Epithelial cell of proximal tubule (primary cell): ENCODE data around the gene USP7. TPM values are rescaled to one million over a fixed set of nuclear protein-coding genes. Genes with fewer than 3 reads are reported as not detected.

Source experiments
- DNase-seq: peaks from one replicate; pipeline ENCODE4 v3.0.0-alpha.2; 2011; ENCODE audit warnings: low read depth
- H3K4me3 ChIP-seq: 2 replicates; pipeline ENCODE4 v1.5.1; 2011; ENCODE audit warnings: low read depth, mild to moderate bottlenecking, low read length
- CTCF ChIP-seq: conservative IDR thresholded peaks from 2 replicates; pipeline ENCODE4 v1.5.1; 2012; ENCODE audit warnings: low read depth, mild to moderate bottlenecking, low read length
- total RNA-seq: library from RNA; depleted of rRNA; stranded (reverse); fragments of >200 nt; gene quantifications from 2 replicates; pipeline ENCODE4 v1.2.3, GENCODE V29; 2015

Gene USP7
- total RNA-seq, 1 donor from 2014 or later = 91.4 TPM

DNA sequence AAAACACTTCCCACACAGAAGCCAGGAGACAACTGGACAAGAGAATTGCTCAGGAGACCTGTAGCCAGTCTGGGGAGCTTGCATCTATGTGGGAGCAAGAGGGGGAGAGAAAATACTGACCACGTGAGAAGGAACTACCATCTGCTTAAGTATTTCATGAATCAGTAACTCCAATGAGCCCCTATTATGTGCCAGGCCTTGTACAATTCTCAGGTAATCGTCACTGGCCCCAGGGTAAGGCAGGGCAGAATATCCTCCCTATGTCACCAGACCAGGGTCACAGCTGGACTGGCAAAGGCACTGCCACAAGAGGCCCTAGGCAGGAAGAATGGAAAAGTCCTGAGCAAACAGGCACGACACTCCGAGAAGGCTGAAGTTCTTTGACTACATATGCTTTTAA is 25.9 kb downstream of the USP7 start:
- no peak for TF ChIP-seq CTCF
- no peak for DNase-seq
- H3K4me3 ChIP-seq = no peak overlapping the region

- TF ChIP-seq CTCF = peak; percentile 82
- H3K4me3 ChIP-seq = no peak overlapping the region
- DNase-seq = no peak
Observed at GRCh38 chr16:8936421-8936820, 27.3 kb downstream of the USP7 start.

DNA sequence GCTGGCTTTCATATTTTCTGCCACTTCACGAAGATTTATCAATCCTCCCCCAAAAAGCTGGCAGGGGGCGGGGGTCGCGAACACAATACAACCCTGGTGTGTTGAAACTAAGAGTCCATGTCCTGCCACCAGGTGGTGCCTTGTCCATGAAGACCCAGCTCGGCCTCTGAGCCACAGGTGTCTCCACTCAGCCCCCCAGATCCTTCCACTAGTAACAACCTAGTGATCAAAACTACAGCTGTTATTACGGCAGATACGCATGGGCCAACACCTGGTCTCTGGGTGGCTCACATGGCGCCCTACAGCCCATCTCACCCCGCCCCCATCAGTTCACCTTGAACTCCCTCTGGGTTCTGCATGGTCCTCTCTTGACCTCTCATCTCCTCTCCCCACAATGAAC is 27.7 kb downstream of the USP7 start:
- TF ChIP-seq CTCF = peak; percentile 30
- H3K4me3 ChIP-seq = no peak overlapping the region
- no peak for DNase-seq

- no peak for TF ChIP-seq CTCF
- DNase-seq = no peak
- H3K4me3 ChIP-seq = no peak overlapping the region
Observed at GRCh38 chr16:8934601-8935000, 29.1 kb downstream of the USP7 start.

DNA sequence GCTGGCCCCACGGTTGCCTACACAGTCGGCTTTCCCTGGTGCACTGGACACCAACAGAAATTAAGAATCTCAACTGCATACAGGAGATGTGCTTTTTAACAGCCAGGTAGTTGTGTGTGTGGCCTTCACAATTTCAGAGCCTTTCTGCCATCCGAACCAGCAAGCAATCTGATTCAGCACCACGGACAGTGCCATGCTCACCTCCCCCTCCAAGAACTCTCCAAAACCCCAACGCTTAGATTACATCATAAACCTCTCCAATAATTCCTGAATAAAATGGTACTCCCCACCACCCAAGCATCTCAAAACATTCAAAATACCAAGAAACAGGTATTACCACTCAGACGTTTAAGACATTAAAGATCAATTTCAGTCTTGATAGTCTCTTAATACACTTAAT is 31.8 kb downstream of the USP7 start:
- TF ChIP-seq CTCF = no peak
- DNase-seq = no peak
- H3K4me3 ChIP-seq = no peak overlapping the region

DNA sequence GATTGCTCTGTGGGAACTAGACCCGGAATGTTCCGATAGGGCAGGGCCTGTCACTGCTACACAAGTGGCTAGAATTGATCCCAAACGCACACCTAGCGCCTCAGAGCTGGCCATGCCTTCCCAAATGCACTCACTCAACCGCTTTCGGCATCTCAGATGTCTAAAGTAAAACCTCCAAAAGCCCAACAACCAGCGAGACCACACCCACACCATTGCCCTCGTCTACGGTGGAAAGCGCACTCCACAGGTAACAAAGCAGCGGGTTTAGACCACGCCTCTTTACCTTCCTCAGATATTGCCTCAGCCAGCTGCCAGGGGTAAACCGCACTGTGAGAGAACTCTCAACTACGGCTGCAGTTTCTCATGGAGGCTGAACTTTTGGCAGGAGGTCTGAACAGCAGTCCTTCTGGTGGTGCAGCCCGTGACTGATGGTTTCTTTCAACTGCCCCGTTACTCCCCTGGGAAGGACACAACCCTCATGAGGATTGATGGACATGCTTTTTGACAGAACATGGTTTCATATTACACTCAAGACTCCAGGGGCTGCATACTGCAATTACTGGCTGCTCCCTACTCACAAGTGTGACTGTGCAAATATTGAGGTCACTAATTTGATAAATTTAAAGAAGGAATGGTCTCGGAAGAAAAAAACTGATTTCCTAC is 34.5 kb downstream of the USP7 start:
- no peak overlapping the region for H3K4me3 ChIP-seq
- no peak for TF ChIP-seq CTCF
- no peak for DNase-seq

GRCh38 chr16:8928467-8928957 is 35.2 kb downstream of the USP7 start:
- no peak for TF ChIP-seq CTCF
- H3K4me3 ChIP-seq = no peak overlapping the region
- DNase-seq = no peak
